C1 segment of cervical spinal cord (tissue), 14 donors: Measurements from ENCODE around the gene COPS6.

Experiments
- DNase-seq, 14 donors: peaks; one replicate each; lab custom pipeline; 2025; lab: John Stamatoyannopoulos, UW

COPS6 gene

DNA sequence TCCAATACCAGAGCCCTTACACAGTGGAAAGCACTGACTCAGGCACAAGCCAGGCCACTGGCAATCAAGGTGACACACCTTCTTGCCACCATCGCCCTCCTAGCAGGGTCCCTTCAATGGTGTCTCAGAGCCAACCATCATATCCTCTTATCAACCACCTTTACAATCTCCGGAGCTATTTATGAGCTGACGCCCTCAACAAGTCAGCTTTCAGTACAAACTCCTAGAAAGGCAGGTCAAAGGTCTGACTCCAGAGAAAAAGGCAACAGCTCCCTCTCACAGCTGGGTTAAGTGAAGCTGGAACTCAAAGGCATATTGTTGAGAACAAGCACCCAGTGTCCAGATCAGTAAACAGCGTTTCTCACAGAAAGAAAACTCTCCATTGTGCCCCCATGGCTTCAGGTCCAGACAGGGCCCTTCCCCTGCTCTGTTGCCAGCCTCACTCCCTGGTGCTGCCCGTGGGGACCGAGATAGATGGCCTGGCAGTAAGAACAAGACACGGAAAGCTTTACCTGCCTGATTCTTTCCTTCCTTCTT lies 9.7 kb upstream of the COPS6 start:
- DNase-seq, result peak in 11 of 14 donors; percentile 7 to 69 (median 45)

DNA sequence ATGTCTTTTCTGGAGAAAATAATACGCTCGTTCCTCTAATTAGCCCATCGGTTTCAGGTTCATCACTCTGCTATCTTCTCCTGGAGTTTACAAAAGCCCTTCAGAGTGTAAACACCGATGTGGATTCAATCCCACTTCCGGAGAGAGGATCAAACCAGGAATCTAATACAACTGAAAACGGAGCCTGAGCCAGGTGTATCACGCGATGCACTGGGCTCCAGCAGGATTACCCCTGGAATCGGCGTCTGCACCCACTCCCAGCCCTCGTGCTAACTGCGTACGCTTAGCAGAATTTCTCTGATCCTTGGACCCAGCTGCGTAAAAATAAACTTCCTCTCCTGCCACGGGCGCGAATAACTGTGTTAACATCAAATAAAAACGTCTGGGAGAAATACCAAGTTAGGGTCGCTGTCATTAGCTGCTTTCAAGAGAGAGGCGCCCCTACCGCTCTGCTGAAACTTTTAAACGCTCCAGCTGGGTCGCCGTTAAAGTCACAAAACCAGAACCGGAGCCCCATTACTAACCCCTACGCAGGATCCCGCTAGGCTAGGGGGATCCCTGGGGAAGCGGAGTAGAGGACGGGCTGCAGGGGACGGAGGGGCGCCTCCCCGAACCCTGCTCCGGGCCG lies 7.7 kb upstream of the COPS6 start:
- no peak for DNase-seq

DNA sequence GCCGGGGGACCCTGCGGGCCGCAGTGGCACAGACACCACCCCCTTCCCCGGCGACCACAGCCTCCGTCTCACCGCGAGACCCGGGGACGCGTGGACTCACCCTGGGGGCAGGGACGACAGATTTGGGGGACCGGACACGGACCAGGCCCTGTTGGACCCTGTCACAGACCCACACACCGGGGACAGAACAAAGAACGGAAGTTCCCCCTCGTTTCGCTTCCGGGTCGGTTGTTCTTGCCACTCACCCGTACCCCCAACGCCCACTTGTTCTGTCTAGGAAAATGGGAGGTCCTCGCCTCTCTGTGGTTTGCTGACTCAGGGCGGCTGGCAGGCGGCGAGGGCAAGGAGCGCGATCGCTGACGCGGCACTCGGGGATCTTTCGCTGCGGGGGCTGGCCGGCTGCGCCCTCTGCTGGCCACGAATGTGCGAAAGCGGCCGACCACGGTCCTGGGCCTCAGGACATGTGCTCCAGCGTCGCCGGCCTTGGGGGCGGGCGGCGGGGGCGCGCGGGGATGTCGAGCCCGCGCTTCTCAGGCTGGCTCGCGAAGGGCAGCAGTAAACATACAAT lies 7.2 kb upstream of the COPS6 start, which contains the start of gene ZNF3:
Gene ZNF3 (minus strand): TSS at position 189 of the 568 bp plus-strand sequence. CDS start 4,366 bp downstream, outside the sequence.
- peak; percentile 83 to 99 (median 98) for DNase-seq

DNA sequence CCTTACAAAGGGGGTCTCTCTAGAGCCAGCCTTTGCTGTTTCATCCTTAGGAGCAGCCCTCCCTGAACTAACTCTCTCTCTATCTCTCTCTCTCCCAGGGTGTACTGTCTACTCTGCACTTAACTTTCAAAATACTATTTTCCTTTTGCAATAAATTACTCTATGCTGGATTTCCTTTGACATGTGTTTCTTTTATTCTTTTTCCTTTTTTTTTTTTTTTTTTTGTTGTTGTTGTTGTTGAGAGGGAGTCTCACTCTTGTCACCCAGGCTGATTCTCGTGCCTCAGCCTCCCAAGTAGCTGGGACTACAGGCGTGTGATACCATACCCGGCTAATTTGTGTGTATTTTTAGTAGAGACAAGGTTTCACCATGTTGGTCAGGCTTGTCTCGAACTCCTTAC lies 5.8 kb upstream of the COPS6 start:
- no peak for DNase-seq

DNA sequence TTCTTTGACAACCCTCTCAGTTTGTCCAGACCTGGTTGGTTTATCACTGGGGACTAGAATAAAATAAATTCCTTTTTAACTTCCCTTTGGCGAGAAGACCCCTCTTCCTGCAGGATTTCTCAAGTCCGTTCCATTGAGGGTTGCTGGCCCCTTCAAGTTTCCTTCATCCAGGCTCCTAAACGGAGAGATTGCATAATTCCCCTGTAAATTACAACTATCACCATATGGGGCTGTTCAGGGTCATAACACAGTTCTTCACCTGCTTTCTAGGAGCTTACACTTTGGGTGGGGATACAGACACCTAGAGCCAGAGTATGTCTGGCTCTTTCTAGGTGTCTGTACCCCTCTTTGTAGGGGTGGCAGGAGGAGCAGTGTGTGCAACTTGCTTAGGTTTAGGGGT lies 3.3 kb upstream of the COPS6 start:
- DNase-seq, result no peak

DNA sequence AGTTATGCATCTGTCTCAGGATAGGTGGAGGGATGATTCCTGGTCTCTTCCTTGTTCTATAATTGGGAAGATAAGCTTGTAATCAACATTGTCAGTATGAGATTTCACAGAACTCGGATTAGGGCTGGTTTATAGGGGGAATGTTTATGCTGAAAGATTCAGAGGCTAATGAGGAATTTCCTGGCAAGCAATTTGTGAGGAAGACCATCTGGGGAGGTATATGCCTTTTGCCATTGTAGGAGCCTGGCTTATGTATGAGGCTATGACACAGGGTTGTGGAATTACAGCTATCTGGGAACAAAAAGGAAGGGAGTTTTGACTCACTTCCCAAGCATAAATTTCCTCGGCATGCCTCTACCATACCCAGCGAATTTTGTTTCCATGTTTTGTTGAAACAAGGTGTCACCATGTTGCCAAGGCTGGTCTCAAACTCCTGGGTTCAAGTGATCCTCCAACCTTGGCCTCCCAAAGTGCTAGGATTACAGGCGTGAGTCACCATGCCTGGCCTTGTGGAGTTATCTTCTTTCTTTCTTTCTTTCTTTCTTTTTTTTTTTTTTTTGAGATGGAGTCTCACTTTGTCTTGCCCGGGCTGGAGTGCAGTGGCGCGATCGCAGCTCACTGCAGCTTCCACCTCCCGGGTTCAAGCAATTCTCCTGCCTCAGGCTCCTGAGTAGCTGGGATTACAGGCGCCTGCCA lies 1.6 kb upstream of the COPS6 start:
- DNase-seq, result no peak

DNA sequence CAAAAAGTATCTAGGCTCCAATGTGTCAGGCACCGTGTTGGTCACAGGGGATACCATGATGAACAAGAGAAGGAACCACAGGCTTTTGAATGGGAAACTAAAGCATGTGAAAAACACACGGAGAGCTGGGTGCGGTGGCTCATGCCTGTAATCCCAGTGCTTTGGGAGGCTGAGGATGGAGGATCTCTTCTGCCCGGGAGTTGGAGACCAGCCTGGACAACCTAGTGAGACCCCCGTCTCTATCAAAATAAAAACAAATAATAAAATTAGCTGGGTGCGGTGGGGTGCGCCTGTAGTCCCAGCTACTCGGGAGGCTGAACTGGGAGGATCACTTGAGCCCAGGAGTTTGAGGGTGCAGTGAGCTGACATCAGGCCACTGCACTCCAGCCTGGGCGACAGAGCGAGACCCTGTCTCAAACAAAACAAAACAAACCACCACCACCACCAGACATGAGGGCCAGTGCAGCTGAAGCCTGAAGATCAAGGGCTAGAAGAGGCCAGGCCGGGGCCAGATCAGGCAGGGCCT lies 611 bp upstream of the COPS6 start:
- peak in 1 of 14 donors; percentile 40 for DNase-seq

DNA sequence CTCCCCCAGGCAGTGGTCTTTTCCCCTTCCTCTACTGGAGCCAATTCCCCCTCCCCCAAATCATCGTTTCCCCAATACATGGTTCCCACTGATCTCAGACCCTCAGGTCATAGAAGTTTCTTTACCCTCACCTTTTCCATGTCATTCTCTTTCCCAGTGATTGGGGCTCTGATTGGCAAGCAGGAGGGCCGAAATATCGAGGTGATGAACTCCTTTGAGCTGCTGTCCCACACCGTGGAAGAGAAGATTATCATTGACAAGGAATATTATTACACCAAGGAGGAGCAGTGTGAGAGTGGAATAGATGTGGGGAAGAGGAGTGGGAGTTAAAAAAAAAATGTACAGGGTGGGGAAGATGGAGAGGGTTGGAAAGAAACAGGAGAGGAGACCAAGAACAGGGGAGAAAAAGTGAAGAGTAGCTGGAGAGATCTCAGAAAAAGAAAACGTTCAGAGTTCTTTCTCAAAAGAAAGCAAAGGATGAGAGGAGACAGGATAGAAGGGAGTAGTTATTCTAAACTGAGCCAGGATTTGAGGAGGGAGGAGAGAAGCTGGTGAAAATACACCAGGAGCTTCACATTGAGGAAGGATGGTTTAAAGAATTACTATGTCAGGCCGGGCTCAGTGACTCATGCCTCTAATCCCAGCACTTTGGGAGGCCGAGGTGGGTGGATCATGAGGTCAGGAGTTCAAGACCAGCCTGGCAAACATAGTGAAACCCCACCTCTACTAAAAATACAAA lies 858 bp downstream of the COPS6 start:
- peak in 1 of 14 donors; percentile 23 for DNase-seq

DNA sequence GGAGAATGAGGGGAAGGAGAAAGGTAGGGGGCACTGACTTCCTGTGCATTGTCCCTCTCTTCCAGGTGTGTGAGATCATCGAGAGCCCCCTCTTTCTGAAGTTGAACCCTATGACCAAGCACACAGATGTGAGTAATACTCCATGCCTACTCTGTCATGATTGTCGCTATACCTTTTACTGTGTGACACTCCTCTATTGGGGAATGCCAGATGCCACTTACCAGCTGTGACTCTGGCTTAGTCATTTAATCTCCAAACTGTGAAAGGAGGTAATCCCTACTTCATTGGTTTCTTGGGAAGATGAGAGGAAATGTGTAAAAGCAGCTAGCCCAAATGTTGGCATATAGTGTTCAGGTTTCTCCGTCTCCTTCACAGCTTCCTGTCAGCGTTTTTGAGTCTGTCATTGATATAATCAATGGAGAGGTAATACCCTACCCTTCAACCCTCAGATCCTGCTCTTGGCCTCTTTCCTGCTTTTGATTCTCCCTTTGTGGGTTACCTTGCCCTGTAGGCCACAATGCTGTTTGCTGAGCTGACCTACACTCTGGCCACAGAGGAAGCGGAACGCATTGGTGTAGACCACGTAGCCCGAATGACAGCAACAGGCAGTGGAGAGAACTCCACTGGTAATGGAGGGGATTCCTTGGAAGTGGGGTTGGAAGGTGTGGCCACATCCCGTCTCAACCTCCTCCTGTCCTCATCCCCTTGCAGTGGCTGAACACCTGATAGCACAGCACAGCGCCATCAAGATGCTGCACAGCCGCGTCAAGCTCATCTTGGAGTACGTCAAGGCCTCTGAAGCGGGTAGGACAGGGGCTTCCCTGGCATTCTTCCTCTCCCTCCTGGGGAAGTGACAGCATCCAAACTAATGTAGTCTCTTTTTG lies 2.0 kb downstream of the COPS6 start:
- no peak for DNase-seq

DNA sequence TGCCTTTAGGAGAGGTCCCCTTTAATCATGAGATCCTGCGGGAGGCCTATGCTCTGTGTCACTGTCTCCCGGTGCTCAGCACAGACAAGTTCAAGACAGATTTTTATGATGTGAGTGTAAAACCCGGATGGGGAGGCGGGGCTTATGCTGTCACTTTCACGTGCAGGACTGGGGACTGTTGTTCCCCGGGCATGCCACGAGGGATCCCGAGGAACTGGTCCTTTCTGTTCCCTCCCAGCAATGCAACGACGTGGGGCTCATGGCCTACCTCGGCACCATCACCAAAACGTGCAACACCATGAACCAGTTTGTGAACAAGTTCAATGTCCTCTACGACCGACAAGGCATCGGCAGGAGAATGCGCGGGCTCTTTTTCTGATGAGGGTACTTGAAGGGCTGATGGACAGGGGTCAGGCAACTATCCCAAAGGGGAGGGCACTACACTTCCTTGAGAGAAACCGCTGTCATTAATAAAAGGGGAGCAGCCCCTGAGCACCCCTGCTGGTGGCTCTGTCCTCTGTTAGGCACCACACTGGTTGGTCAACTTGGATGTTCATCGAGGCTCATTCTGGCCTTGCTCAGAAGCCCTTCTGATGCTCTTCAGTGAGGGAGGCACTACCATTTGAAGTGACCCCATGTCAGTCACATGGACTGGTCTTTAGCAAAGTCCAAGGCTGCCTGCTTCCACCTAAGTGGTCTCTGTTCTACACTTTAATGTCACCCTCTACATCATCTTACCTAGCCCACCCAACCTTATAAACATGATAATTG lies 2.8 kb downstream of the COPS6 start:
- DNase-seq, result no peak

DNA sequence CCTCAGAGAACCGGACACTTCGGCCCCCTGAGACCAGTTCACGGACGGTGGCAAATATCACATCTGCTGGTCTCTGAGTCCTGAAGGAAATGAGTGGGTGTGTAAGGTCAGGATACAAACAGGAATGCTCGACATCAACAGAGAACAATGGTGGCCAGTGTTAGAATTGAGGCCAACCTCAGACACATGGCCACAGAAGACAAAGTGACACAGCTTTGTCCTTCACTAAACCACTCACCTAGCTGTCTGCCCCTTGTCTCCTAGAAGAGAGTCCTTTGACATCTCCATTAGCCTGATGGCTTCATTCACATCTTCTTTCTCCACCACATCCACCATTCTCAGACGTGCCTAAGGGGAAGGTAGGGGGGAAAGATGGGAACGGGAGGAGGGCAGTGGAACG lies 4.3 kb downstream of the COPS6 start:
- DNase-seq, result peak in 1 of 14 donors; percentile 5

DNA sequence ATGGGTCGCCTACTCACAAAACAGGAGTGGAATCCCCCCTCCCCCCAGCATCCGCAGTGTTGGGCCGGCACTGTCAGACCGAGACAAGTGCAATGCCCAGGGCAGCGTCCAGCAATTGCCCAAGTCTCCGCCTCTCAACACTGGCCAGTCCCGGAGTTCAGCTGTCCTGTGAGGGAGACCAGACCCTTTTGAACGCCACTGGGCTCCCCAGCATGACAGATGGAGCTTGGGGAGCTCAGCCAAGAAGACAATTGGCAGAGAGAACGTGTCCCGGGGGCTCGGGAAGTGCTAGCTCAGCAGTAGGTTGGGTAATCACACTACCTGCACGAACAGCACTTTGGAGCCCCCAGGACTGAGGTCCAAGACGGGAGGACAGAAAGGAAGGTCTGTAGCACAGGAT lies 4.7 kb downstream of the COPS6 start:
- peak in 1 of 14 donors; percentile 41 for DNase-seq

DNA sequence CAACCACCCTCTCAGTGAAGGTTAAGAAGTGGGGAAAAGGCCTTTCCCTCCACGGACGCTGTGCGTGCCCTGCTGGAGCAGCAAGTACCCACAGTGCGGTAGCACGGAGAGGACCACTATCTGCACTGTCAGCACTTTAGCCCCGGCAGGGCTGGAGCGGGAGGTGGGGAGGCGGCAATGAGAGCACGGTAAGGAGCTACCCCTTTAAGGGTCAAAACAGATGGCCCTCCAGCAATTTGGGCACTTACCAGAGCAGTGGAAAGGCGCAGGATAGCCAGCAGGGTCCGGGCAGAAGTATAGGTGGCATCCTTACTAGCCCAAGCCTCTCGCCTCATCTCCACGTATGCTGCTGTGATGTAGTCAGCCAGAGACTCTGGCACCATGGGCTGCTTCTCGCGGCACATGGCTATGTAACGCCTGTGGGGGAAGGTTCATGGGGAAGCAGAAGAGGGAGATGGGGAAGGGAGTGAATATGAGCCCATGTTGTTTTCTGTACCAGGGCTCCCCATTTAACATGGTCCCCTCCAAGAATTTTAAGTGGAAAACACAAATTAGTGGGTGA lies 5.2 kb downstream of the COPS6 start:
- peak in 1 of 14 donors; percentile 41 for DNase-seq

DNA sequence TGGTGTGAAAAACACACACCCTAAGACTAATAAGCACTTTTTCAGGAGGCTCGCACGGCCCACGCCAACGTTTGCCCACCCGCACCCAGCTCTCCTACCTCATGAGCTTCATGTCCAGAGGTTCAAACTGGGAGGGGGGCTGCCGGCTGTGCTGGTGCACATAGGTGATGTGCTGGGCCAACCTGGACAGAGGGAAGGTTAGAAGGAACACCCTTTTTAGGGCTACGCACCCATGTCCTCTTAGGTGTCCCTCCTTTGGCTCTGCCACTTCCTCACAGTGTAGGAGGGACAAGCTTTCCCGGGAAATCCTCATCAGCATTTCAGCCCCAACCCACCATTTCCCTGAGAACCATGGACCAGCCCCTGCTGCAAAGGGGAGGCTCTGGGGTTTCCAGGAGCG lies 6.5 kb downstream of the COPS6 start:
- no peak for DNase-seq

DNA sequence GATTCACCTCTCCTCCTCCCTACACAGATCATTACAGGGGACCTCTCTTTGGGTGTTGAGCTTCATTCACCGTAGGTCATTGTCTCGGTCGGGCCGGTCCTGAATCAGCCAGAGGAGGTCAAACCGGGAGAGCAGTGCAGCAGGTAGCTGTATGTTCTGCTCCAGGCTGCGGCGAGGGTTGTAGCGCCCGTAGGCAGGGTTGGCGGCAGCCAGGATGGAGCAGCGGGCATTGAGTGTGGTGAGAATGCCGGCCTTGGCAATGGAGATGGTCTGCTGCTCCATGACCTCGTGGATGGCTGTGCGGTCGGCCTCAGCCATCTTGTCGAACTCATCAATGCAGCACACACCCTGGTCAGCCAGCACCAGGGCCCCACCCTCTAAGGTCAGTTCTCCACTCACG lies 6.9 kb downstream of the COPS6 start:
- DNase-seq, result no peak

DNA sequence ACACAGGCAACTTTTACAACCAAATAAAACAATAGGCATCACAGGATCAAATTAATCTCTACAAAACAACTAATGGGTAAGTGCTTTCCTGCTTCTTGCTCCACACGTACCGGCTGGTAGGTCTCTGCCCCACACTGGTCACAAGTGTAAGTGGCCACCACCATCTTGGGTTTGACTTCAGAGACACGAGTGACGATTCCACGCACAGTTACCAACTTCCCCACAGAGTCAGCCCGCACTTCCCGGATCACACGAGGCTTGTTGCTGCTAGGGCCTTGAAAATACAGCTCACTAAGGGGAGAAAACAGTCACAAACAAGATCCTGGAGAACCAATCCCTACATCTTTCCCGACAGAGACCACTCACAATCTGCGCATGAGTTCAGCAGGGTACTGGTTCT lies 10.1 kb downstream of the COPS6 start:
- no peak for DNase-seq

DNA sequence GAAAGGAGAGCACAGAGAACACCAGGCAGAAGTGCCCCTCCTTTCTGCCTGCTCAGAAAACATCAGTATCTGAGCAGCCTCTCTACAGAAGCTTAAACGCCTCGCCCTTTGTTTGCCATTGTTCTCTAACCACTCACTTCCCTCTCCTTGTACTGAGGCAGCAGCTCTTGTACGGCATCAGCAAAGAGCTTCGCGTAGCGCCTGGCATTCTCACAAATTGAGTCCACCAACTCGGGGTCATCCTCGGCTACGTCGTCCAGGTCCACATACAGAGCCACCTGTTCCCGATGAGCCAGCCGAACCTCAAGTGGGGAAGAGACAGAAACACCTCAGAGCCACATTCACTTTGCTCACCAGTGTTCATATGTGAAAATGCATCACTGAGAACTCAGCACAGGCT lies 10.7 kb downstream of the COPS6 start:
- no peak for DNase-seq

DNA sequence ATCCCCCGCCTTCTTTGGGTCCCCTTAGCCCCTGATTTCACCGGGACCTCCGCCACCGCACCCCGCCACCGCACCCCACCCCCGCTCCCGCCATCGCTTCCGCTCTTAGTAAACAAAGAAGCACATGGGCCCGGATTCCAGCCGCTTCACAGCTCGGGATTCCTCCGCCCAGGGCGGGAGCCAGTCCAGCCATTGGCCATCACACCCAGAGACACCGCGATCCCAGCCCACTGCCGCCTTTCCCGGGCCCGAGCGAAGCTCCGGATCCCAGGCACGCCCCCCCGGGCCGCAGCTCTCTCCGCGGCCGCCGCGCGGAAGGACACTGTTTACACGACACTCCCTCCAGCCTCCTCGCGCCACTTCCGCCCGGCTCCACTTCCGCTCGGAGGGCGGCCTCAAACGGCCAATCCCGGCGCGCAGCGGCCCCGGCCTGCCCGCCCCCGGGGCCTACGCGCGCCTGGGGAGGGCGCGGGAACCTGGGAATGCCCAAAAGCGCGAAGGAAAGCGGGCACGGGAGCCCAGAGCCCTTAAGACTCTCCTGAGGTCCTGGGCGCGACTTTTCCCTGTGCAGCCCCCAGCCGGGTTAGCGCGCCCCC lies 11.7 kb downstream of the COPS6 start:
- peak; percentile 70 to 94 (median 86) for DNase-seq
